ENCODE results near the gene TSPAN7.
A peak's percentile ranks its signal among the peaks of the same experiment; 100 is the strongest.

TSPAN7 gene

GRCh38 chrX:38595801-38596200 is 34.5 kb downstream of the TSPAN7 start:
- DNase-seq (ENCODE audit: low spot score) = no peak

GRCh38 chrX:38596939-38597338 is 35.6 kb downstream of the TSPAN7 start:
- DNase-seq (ENCODE audit: low spot score) = no peak

DNA sequence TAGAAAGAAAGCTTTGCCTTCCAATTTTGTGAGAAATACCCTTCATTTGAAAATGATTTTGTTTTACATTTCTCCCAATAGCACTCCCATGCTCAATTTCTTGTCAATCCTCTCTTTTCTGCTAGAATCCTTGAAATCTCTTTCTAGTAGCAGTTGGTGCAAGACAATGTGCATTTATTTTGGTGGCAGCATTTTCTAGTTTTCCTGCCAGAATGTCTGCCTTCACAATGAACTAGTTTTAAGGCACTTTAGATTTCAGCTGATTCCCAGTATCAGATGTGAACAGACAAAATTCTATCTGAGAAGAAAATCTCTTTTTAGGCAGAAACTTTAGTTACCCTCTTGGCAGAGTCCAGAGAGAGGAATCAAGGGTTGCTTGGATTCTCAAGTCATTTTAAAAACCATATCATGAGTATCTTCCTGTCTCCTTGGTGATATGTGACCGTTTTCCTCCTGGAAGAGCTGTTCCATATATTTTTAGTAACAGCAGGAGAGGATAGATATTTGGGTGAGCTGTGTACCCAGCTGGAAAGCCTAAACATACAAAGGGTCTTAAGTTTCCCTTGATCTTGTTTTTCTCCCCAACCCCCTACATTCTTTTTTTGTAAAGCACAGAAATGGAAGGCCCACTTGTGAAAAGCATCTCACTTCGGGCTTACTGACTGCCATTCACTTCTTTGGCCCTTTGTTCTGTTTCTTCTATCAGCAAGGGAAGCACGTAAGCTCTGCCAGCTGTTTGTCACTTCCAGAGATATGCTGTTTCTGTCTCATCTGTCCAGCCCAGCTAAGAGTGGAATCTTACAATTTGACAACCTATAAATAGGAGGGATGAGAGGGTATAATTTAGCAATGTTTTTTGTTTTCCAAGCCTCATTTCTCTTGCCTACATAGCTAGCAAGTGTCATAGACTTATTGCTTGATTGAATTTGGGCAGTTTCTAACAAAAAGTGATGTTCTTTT is 38.7 kb downstream of the TSPAN7 start:
- no peak for DNase-seq (ENCODE audit: low spot score)

DNA sequence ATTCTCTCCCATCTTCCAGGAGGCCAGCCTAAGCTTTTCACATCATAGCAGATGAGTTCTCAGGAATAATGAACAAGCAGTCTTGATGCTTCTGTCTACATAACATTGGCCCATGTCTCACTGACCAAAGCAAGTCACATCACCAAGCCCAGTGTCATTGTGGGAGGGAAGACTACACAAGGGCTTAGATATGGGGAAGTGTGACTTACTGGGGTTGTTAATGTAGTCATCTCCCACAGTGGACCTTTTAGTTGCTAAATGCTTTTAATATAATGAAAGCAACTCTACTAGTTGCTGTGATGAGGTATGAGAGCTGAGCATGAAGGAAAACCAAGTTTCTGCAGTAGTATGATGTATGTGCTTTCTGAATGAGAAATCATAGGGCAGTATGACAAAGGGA is 40.5 kb downstream of the TSPAN7 start:
- no peak for DNase-seq (ENCODE audit: low spot score)

GRCh38 chrX:38606821-38607220 is 45.5 kb downstream of the TSPAN7 start:
- DNase-seq (ENCODE audit: low spot score) = no peak

DNA sequence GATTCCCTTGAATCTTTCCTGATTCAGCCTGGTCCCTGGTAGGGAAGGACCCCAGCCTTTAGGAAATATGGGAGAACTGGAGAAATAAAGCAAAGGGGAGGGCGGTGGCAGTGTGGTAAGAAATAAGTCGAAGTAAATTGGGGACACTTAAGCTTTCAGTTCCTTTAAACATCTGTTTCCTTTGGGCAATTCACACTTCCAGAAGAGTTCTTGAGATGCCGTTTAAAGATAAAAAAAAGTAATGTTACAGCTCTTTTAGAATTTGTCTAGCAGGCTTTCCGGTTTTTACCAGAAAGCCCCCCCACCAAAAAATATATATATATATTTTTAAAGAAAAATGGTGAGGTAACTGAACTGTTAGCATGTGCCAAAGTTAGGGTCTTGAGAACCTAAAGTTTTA is 46.6 kb downstream of the TSPAN7 start:
- DNase-seq (ENCODE audit: low spot score) = no peak

- DNase-seq (ENCODE audit: low spot score) = no peak
Measured at GRCh38 chrX:38610849-38611248, 49.5 kb downstream of the TSPAN7 start.

DNA sequence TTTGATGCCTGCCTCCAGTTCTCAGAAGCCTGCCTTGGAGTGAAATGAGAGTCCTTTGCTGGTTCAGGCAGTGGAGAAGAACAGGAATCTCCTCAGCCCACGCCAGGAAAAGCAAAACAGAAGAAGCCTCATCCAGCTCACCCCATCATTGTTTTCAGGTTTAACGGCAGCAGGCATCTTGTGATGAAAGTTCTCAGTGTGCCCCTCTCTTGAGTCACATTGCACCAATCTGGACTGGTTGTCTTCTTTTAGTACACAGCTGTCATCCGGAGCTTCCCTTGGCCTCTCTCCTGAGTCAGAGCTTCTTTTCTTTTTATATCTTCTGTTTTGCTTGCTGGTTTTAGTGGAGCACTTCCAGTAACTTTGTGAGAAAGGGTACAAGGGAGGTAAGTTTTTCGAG is 50.9 kb downstream of the TSPAN7 start:
- DNase-seq (ENCODE audit: low spot score) = no peak

DNA sequence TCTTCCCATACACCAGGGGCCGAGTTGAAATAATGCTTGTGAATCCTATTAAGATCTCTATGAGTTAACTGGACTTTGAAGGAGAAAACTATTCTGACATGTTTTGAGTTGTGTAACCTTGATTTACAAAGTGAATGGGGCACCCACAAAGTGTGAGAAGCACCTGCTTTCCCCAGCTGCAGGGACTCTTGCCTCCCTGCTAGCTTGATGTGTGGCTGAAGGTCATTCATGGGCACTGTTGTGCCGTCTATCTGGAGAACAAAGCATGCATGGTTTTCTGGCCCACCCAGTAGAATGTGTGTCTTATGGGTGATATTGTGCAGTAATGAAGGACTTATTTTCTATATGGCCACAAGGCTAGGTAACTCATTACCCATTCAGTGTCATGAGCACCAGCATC is 53.1 kb downstream of the TSPAN7 start:
- no peak for DNase-seq (ENCODE audit: low spot score)

GRCh38 chrX:38616904-38617303 is 55.6 kb downstream of the TSPAN7 start:
- DNase-seq (ENCODE audit: low spot score) = no peak

- DNase-seq (ENCODE audit: low spot score) = no peak
Measured at GRCh38 chrX:38618180-38618579, 56.8 kb downstream of the TSPAN7 start.

DNA sequence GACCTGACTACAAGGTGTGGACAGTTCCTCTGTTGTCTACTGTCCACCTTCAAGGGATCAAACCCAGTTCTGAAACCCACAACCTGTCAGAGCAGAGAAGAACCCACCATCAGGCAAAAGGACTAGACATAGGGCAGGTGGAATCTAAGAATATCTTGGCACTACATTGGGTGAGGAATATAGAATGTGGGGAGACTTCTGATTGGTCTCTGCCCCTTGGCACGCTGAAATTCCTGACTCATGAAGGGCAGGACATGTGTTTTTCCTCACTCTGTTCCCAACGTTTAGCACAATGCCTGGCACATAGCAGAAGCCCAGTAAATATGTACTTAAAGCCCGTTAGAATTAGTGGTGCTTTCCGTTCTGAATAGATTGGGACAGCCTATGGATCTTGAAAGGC is 59.3 kb downstream of the TSPAN7 start:
- DNase-seq (ENCODE audit: low spot score) = no peak

DNA sequence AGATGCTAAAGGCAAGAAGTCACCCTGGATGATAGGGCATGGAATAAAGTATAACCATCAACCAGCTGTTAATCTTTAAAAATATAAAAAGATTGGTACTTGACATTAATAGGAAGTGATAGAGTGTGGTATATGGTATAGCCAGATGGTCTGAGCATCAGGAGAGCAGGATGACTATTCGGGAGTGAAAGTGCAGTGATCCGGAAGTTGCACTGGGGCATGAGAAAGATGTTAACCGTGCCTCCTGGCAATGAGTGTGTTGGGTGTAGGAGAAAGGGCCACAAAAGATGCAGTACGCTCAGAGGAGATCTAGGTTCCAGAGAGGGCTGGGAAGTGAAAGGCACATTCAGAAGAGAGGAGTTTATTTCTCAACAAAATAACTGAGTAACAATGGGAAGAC is 65.0 kb downstream of the TSPAN7 start:
- DNase-seq (ENCODE audit: low spot score) = no peak

GRCh38 chrX:38627683-38628082 is 66.3 kb downstream of the TSPAN7 start:
- DNase-seq (ENCODE audit: low spot score) = peak; percentile 4

DNA sequence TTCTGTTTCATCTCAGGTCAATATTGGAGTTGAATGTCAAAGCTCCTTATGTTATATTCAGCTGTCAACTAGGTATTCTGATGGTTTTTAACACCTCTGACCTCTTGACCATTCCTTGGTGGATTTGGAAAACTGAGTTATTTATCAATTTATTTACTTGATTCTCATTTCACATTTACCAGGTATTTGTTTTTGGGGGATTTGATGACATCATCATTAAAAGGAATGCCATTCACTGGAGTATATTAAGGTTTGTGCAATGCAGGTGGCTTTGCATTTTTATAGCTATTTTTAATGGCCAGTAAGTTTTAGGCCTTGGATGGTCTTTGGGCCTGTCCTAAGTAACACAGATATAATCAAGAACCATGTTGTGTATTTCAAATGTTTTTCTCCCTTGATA is 67.2 kb downstream of the TSPAN7 start:
- DNase-seq (ENCODE audit: low spot score) = no peak

- DNase-seq (ENCODE audit: low spot score) = no peak
Measured at GRCh38 chrX:38632516-38632915, 71.2 kb downstream of the TSPAN7 start.

DNA sequence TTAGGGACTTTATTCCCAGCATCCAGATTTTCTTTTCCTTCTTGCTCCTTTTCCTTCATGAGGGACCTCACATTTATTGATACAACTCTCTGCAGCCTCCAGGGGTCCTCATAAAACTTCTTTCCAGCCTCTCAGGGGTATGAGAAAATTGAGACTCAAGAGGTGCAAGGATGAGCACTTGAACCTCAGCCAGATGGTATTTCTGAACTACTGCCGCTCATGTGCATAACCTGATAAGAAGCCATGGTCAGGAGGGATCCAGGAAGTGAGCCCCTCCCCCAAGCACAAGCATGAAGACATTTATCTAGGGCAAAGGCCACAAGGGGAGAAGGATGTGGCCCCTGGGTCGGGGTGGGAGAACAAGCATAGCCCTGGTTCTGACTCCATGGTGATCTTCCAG is 73.3 kb downstream of the TSPAN7 start:
- no peak for DNase-seq (ENCODE audit: low spot score)

DNA sequence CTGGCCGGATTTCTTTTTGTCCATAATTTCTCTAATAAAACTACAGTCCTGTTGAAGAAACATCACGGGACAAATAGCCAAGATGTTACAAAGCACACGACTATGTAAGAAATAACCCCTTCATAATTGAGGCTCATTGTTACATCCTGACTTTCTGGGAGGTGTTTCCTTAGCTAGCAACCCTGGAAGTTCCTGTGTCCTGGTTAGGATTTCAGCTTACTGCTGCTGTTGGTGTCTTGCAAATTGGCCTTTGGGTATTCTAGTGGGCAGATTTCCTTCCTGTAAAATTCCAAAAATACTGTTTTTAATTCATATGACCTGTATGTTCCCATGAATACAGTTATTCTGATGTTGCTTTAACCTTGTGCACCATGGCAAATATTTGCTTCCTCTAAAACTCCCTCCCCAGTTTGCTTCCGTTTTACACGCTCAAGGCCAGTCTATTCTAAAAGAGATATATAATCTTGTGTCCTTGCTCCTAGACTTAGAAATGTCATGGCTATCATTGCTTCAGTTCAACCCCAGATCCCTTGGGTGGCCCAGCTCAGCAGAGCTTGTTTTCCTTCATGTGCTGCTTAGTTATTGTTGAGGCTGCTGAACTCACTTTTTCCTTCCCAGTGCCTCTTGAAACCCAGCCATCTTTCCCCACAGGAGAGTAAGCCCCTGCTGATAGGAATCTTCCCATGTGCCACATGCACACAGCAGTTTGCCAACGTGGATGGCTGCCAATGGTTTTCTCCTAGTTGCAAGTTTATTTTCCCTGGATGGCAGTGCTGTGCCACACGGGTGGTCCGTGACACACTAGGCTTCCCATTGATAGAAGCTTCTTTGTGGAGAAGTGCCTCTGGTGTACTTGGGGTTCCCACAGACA is 75.8 kb downstream of the TSPAN7 start:
- no peak for DNase-seq (ENCODE audit: low spot score)

- no peak for DNase-seq (ENCODE audit: low spot score)
Measured at GRCh38 chrX:38638952-38639529, 77.7 kb downstream of the TSPAN7 start.

- no peak for DNase-seq (ENCODE audit: low spot score)
Measured at GRCh38 chrX:38639730-38640129, 78.4 kb downstream of the TSPAN7 start.

GRCh38 chrX:38641197-38641596 is 79.9 kb downstream of the TSPAN7 start:
- DNase-seq (ENCODE audit: low spot score) = no peak

DNA sequence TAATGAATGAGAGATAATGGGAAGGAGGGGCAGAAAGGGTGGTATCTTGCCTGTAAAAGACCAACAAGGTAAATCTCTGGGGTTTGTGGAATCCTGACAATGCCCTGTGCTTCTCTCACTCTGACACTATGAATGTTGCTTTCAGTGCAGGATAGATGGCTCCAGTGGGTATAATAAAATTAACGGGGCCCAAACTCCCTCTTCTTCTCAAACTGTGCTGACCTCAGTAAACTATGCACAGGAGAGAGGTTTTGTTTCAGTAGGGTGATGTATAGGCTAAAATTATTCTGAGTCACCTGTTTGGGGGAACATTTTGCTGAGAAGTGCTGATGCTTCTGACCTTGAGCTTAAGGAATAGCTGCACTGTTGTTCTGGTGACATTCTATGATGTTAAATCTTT is 82.6 kb downstream of the TSPAN7 start:
- DNase-seq (ENCODE audit: low spot score) = no peak

GRCh38 chrX:38646129-38646528 is 84.8 kb downstream of the TSPAN7 start:
- DNase-seq (ENCODE audit: low spot score) = no peak

Data from CD4-positive, alpha-beta T cell treated with Interleukin-2 at 100 ng/mL for 4 hours (primary cell).